ENCODE results near the gene CEP350.
A peak's percentile ranks its signal among the peaks of the same experiment; 100 is the strongest.

CEP350 gene

GRCh38 chr1:179954493-179955286, at the start of gene CEP350:
Gene CEP350 (plus strand): TSS chr1:179954810. CDS start chr1:179986182, 31,372 bp downstream.
- DNase-seq (ENCODE audit: low spot score), result peak; percentile 91

GRCh38 chr1:179910934-179911333, 43.7 kb upstream of the CEP350 start:
- no peak for DNase-seq (ENCODE audit: low spot score)

DNA sequence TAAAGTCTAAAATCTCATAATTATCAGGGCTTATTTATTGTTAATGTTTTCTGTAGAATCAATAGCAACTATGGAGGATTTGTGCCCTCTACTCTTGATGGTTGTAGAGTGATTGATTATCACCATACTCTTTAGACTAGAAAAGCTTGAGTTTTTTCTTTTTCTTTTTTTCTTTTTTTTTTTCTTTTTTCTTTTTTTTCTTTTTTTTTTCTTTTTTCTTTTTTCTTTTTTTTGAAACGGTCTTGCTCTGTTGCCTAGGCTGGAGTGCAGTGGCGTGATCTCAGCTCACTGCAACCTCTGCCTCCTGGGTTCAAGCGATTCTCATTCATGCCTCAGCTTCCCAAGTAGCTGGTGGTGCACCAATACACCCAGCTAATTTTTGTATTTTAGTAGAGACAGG, 42.8 kb upstream of the CEP350 start:
- DNase-seq (ENCODE audit: low spot score), result no peak

DNA sequence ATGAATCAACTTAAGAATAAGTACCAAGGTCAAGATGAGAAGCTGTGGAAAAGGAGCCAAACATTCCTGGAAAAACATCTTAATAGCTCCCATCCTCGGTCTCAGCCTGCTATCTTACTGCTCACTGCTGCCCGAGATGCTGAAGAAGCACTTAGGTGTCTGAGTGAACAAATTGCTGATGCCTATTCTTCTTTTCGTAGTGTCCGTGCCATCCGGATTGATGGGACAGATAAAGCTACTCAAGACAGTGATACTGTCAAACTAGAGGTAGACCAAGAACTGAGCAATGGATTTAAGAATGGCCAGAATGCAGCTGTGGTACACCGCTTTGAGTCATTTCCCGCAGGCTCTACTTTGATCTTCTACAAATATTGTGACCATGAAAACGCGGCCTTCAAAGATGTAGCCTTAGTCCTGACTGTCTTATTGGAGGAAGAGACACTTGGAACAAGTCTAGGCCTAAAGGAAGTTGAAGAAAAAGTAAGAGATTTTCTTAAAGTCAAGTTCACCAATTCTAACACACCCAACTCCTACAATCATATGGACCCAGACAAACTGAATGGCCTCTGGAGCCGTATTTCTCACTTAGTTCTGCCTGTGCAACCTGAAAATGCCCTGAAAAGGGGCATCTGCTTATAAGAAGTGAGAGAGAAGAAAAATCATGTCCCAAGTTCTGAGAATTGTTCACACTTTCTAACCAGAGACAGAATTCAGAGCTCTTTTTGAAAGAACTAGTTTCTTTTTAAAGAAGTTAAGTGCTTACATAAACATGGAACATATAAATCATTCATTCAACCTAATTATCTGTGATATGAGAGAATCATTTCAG, 36.8 kb upstream of the CEP350 start:
- no peak for DNase-seq (ENCODE audit: low spot score)

DNA sequence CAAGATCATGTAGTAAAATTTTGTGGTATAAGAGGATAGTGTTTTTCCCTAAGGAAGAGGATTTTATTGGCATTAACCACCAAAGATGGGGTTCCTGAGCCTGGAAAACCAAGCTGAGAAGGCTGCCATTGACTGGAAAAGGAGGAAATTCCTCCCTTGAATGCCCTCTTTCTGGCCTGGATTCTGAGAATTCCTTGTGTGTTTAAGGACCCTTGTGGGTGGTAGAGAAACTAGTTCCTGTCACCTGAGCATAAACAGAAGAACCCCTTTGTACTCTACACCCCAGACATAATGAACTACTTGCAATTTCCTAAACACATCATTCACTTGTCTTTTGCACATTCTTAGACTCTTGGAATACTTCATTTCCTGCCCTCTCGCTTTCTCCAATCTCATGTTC, 33.1 kb upstream of the CEP350 start:
- peak; percentile 17 for DNase-seq (ENCODE audit: low spot score)

- no peak for DNase-seq (ENCODE audit: low spot score)
Measured at GRCh38 chr1:179921981-179922872, 32.4 kb upstream of the CEP350 start.

DNA sequence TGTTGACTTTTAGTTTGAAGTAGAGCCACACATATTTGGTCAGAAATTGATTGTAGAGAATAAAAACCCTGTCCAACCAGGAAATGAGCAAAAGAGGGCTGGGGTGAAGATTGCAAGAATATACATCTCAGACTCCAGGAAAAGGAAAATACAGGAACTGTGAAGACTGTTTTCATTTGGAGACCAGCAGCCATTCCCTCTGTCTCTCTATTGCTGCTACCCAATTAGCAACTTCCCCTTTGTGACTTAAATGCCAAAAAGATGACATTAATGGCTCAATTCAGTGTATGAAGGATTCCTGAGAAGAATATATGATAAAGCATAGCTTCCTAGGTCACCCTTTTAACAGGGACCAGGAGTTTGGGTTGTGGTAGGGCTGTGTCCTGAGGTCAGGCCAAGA, 31.6 kb upstream of the CEP350 start:
- no peak for DNase-seq (ENCODE audit: low spot score)

DNA sequence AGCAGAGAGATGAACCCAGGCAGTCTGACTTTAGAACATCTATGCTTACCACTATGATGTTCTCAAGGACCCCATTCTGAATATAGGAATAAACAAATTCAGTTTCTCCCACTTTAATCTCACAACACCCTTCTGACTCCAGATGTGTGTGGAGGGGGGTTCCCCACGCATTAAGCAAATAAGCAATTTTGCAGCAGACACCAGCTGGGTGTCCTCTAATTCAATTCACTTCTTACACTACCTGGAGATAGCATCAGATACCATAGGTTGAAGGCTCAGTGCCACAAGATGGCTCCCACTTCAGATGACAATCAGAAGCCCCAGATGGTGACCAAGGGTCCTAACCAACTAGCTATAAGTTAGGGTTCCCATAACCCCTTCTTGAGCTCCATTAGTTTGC, 30.3 kb upstream of the CEP350 start:
- no peak for DNase-seq (ENCODE audit: low spot score)

- no peak for DNase-seq (ENCODE audit: low spot score)
Measured at GRCh38 chr1:179925302-179925701, 29.3 kb upstream of the CEP350 start.

DNA sequence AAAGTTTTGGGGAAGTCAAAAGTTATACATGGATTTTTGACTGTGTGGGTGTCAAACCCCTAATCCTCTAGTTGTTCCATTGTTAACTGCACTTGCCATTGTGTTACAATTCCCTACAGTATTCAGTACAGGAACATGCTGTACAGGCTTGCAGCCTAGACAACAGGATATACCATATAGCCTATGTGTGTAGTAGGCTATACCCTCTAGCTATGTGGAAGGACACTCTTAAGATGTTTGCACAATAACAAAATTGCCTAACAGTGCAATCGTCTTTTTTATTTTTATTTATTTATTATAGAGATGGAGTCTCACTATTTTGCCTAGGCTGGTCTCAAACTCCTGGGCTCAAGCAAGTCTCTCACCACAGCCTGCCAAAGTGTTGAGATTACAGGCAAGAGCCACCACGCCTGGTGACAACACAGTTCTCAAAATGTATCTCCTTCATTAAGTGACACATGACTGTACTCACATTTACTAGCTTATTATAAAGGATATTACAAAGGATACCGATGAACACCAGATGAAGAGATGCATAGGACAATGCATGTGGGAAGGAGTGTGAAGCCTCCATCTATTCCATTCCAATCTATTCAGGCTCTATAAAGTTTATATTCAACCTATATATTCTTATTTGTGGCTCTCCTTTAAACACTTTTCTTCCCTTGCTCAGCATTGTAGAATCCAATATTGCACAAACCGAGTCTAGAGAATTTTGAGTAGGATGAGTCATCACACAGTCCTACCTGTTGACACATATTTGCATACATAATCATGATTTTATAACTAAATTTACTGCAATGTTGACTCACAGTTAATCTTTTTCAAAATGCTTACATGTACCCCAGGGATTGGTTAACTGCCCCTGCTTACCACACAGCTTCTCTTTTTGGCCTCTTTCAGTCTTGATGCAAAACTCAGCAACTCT, 28.4 kb upstream of the CEP350 start:
- no peak for DNase-seq (ENCODE audit: low spot score)

DNA sequence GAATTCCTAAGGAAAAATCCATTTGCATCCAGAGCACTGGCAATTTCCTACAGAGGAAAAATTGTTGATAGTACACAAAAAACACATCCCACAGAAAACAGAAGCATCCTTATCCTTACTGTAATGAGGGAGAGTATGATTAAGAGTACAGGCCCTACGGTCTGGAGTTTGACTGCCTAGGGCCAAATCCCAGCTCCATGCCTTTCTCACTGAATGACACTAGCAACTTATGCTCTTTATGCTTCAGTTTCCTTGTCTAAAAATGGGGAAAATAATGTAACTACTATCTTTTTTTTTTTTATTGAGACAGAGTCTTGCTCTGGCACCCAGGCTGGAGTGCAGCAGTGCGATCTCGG, 27.8 kb upstream of the CEP350 start:
- DNase-seq (ENCODE audit: low spot score), result no peak

DNA sequence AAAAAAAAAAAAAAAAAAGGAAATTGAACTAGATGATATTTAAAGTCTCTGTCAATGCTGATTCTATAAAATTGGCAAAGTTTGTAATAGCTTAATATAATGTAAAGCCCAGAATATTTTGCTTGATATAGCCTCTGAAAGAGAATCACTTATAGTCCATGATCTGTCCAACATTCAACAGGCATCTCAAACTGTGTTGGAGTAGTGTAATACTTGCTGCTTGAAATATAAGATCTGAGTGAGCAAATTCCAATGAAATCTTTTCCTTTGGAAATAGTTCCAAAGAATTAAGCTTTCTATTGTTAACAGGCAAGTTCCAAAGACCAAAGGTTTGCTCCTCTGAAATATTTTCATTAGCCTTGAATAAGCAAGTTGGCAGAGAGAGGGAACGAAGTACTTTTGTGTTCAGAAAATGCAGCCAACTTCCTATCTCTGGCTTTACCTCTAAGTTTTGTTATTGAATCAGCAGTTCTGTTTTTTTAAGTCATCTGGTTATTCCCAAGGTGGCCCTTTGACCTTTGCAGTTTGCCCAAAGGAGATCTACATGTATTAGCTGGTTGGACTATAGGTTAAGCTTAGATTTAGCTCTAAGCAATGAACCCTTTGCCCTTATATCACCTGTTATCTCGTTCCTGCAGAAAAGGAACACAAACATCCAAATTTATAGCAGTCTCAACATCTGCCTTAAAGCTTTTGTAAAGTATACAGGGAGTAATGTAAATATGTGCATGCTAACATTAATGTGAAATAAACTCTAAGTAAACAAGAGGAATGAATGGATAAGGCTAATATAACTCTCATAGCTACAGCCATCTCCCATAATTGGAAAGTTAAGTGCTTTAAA, 24.4 kb upstream of the CEP350 start:
- DNase-seq (ENCODE audit: low spot score), result no peak

DNA sequence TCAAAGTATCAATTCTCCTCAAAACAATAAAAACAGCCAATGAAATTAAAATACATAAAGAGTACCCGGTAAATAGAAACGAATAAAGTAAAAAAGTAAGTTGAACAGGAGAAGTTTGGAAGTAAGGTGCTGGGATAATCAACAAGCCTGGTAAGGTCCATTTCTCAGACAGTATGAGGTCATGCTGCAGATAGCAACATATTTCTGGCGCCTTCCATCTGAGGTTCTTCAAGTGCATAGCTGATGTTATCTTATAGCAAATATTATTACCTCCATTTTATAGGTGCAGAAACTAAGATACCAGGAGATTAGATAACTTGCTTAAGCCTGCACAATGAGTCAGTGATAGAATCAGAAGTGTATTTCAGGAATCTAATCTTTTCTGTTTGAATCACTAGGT, 23.7 kb upstream of the CEP350 start:
- DNase-seq (ENCODE audit: low spot score), result no peak

DNA sequence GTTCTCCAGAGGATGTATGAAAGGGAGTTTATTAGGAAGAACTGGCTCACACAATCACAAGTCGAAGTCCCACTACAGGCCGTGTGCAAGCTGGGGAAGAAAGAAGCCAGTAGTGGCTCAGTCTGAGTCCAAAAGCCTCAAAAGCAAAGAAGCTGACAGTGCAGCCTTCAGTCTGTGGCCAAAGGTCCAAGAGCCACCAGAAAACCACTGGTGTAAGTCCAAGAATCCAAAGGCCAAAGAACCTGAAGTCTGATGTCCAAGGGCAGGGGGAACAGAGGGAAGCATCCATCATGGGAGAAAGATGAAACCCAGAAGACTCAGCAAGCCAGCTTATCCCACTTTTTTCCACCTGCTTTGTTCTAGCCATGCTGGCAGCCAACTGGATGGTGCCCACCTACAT, 21.4 kb upstream of the CEP350 start:
- no peak for DNase-seq (ENCODE audit: low spot score)

DNA sequence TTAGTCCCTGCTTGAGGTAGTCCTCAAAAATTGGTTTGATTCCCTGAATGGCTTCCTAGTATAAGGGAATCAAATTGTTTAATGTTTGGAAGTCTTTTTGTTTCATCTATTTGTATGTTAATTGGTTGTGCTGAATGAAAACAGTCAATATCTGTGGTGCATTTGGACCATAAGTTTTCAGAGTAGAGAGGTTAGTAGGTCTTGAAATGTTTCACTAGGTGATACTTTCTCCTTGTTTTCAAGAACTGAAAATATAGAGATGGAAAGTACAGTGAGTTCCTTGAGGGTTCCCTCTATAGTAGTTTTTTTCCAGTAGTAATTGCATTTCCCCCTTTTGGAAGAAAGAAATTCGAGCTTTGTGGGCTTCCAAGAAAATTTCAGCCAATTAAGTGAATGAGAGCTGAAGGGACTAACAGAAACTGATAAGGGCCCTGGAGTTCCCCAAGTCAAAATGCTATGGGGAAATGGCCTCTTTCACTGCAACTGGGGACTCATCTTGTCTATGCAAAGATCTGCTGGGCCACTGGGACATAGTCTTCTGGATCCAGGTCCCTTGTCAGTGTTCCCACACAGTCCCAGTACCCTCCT, 18.6 kb upstream of the CEP350 start:
- no peak for DNase-seq (ENCODE audit: low spot score)

- DNase-seq (ENCODE audit: low spot score), result no peak
Measured at GRCh38 chr1:179937668-179938254, 16.8 kb upstream of the CEP350 start.

DNA sequence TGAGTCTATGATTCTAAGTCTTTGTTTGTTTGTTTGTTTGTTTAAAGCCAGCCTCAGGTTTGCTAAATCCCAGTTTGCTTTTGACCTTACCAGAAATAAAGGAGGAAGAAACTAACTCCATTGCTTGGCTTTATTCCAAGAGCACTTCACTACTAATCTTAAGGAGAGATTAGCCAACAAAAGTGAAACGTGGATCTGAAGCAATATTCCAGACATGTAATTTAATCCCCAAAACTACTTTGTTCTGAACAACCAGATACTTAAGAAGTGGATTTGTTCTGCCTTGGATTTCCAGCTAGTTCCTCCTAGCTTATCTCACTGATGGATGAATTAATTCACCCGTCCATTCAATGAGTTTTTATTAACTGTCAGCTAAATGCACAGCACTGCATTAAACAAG, 15.9 kb upstream of the CEP350 start:
- no peak for DNase-seq (ENCODE audit: low spot score)

- DNase-seq (ENCODE audit: low spot score), result no peak
Measured at GRCh38 chr1:179939941-179940340, 14.7 kb upstream of the CEP350 start.

DNA sequence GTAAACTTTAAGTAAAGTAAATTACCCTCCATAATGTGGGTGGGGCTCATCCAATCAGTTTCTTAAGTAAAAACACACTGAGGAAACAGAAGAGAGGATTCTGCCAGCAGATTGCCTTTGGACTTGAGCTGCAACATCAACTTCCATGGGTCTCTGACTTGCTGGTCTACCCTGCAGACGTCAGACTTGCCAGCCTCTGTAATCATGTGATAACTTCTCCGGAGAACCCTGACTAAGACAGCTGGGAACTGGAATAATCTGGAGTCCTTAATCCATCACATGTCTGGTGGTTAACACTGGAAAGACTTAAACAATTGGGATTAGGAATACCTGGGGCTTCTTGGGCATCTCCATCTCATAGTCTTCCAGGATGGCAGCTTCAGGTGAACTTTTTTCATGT, 13.2 kb upstream of the CEP350 start:
- DNase-seq (ENCODE audit: low spot score), result no peak

DNA sequence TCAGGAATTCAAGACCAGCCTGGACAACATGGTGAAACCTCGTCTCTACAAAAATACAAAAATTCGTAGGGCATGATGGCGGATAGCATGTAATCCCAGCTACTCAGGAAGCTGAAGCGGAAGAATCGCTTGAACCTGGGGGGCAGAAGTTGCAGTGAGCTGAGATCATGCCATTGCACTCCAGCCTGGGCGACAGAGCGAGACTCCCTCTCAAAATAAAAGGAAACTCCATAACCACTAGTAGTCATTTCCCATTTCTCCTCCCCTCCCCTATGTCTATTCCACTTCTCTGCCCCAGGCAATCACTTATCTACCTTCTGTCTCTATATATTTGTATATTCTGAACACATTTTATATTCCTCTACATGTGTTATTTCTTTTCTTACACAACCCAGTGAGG, 4.0 kb upstream of the CEP350 start:
- DNase-seq (ENCODE audit: low spot score), result no peak

Measured in iPS-NIHi11 (cell line).